Effector memory CD8-positive, alpha-beta T cell (primary cell): Measurements from ENCODE around the gene ACP3.

Experiments
- ATAC-seq: fragments of 150-1000 bp; cut with Tn5 transposase; replicated peaks from 2 replicates; pipeline ENCODE4 v1.10.0; 2021; ENCODE audit warnings: mild to moderate bottlenecking, moderate library complexity
- DNase-seq, 3 experiments: peaks; one replicate each; pipeline ENCODE4 v3.0.0; 2021
- H3K27ac Mint-ChIP-seq, 2 donors: one replicate each; pipeline ENCODE4 v1.8.0; 2022; ENCODE audit warnings: mild to moderate bottlenecking in 2 of 2, mixed read lengths in 2 of 2, moderate library complexity in 2 of 2
- H3K27me3 Mint-ChIP-seq, 2 donors: one replicate each; pipeline ENCODE4 v1.8.0; 2022; ENCODE audit warnings: mixed read lengths in 2 of 2
- H3K36me3 Mint-ChIP-seq: one replicate; pipeline ENCODE4 v1.8.0; 2022; ENCODE audit warnings: mild to moderate bottlenecking, moderate library complexity, mixed read lengths; ENCODE audit not compliant: insufficient read depth
- H3K4me1 Mint-ChIP-seq, 2 donors: one replicate each; pipeline ENCODE4 v1.8.0; 2022; ENCODE audit warnings: low read depth in 2 of 2, mixed read lengths in 2 of 2
- H3K4me3 Mint-ChIP-seq, 2 donors: one replicate each; pipeline ENCODE4 v1.8.0; 2022; ENCODE audit warnings: mild to moderate bottlenecking in 2 of 2, mixed read lengths in 2 of 2, moderate library complexity in 2 of 2
- H3K9me3 Mint-ChIP-seq, 2 donors: one replicate each; pipeline ENCODE4 v1.8.0; 2022; ENCODE audit warnings: mixed read lengths in 2 of 2
- total RNA-seq, 9 experiments: gene quantifications; one replicate each; lab custom pipeline; 2026; lab: John Stamatoyannopoulos, UW

ACP3 gene
- 0 to 0.12 (median 0) reads per million in 9 experiments for total RNA-seq

- Mint-ChIP-seq H3K4me3 (no peak within 1 kb of the TSS), H3K36me3 (peaks cover 3% of the 10 kb centered on the region), H3K27ac (no peak within 1 kb of the TSS), H3K27me3 (peaks cover 16 to 34% of the 10 kb centered on the region in 2 donors), H3K4me1 (no peaks in the 10 kb centered on the region), H3K9me3 (no peaks in the 10 kb centered on the region)
- peak; percentile 37 for ATAC-seq
- no peak for DNase-seq
Measured at GRCh38 chr3:132317229-132317948, at the start of gene ACP3. ACP3 (plus strand) TSS chr3:132317407; CDS start chr3:132317457, 50 bp downstream.

GRCh38 chr3:132268956-132269355, 48.3 kb upstream of the ACP3 start:
- H3K27me3 Mint-ChIP-seq: peaks cover 0 to 6% of the 10 kb centered on the region in 2 donors

GRCh38 chr3:132273036-132273435, 44.2 kb upstream of the ACP3 start:
- no peak overlapping the region for H3K4me3 Mint-ChIP-seq
- no peak for DNase-seq
- H3K36me3 Mint-ChIP-seq: no peaks in the 10 kb centered on the region
- H3K4me1 Mint-ChIP-seq: no peaks in the 10 kb centered on the region
- no peak for ATAC-seq
- peaks cover 0 to 6% of the 10 kb centered on the region in 2 donors for H3K27me3 Mint-ChIP-seq
- no peaks in the 10 kb centered on the region for H3K9me3 Mint-ChIP-seq
- no peak overlapping the region for H3K27ac Mint-ChIP-seq

More at GRCh38 chr3:132268956-132269355, 48.3 kb upstream of the ACP3 start:
- Mint-ChIP-seq H3K4me1 (no peaks in the 10 kb centered on the region), H3K4me3 (no peak overlapping the region), H3K9me3 (no peaks in the 10 kb centered on the region), H3K36me3 (no peaks in the 10 kb centered on the region), H3K27ac (no peak overlapping the region)
- DNase-seq (no peak), ATAC-seq (no peak)

- ATAC-seq: no peak
- Mint-ChIP-seq H3K4me3 (no peak overlapping the region), H3K27me3 (peaks cover 0 to 10% of the 10 kb centered on the region in 2 donors), H3K36me3 (no peaks in the 10 kb centered on the region), H3K27ac (no peak overlapping the region), H3K4me1 (no peaks in the 10 kb centered on the region), H3K9me3 (peaks cover 0 to 1% of the 10 kb centered on the region in 2 donors)
- DNase-seq: no peak
Measured at GRCh38 chr3:132276228-132276906, 40.8 kb upstream of the ACP3 start.

- Mint-ChIP-seq H3K27me3 (peaks cover 0 to 13% of the 10 kb centered on the region in 2 donors), H3K4me3 (no peak overlapping the region), H3K9me3 (peaks cover 0 to 1% of the 10 kb centered on the region in 2 donors), H3K4me1 (no peaks in the 10 kb centered on the region), H3K36me3 (no peaks in the 10 kb centered on the region), H3K27ac (no peak overlapping the region)
- ATAC-seq: no peak
- no peak for DNase-seq
Measured at GRCh38 chr3:132279030-132279429, 38.2 kb upstream of the ACP3 start.

- H3K27ac Mint-ChIP-seq: no peak overlapping the region
- H3K27me3 Mint-ChIP-seq: peaks cover 0 to 22% of the 10 kb centered on the region in 2 donors
- peak; percentile 10 for ATAC-seq
- H3K4me3 Mint-ChIP-seq: no peak overlapping the region
- no peaks in the 10 kb centered on the region for H3K4me1 Mint-ChIP-seq
- H3K36me3 Mint-ChIP-seq: no peaks in the 10 kb centered on the region
- DNase-seq: no peak
- H3K9me3 Mint-ChIP-seq: no peaks in the 10 kb centered on the region
Measured at GRCh38 chr3:132283440-132283839, 33.8 kb upstream of the ACP3 start.

GRCh38 chr3:132283916-132284405, 33.2 kb upstream of the ACP3 start:
- H3K27me3 Mint-ChIP-seq: peaks cover 0 to 22% of the 10 kb centered on the region in 2 donors

GRCh38 chr3:132284781-132285619, 32.2 kb upstream of the ACP3 start:
- Mint-ChIP-seq H3K4me3 (no peak overlapping the region), H3K27me3 (peaks cover 0 to 29% of the 10 kb centered on the region in 2 donors), H3K27ac (no peak overlapping the region), H3K9me3 (no peaks in the 10 kb centered on the region), H3K4me1 (no peaks in the 10 kb centered on the region), H3K36me3 (no peaks in the 10 kb centered on the region)
- ATAC-seq: no peak
- no peak for DNase-seq

More at GRCh38 chr3:132283916-132284405, 33.2 kb upstream of the ACP3 start:
- H3K4me1 Mint-ChIP-seq: no peaks in the 10 kb centered on the region
- no peak overlapping the region for H3K4me3 Mint-ChIP-seq
- no peaks in the 10 kb centered on the region for H3K9me3 Mint-ChIP-seq
- ATAC-seq (no peak), DNase-seq (no peak)
- H3K36me3 Mint-ChIP-seq: no peaks in the 10 kb centered on the region
- H3K27ac Mint-ChIP-seq: no peak overlapping the region

GRCh38 chr3:132285620-132285945, 31.6 kb upstream of the ACP3 start:
- DNase-seq: no peak
- Mint-ChIP-seq H3K4me3 (no peak overlapping the region), H3K36me3 (no peaks in the 10 kb centered on the region), H3K9me3 (no peaks in the 10 kb centered on the region), H3K27me3 (peaks cover 0 to 30% of the 10 kb centered on the region in 2 donors), H3K27ac (no peak overlapping the region), H3K4me1 (no peaks in the 10 kb centered on the region)
- no peak for ATAC-seq

- Mint-ChIP-seq H3K4me1 (no peaks in the 10 kb centered on the region), H3K9me3 (peaks cover 0 to 2% of the 10 kb centered on the region in 2 donors), H3K27ac (no peak overlapping the region), H3K4me3 (no peak overlapping the region), H3K27me3 (peaks cover 0 to 29% of the 10 kb centered on the region in 2 donors), H3K36me3 (no peaks in the 10 kb centered on the region)
- no peak for DNase-seq
- ATAC-seq: no peak
Measured at GRCh38 chr3:132286035-132286434, 31.2 kb upstream of the ACP3 start.

GRCh38 chr3:132288357-132288756, 28.9 kb upstream of the ACP3 start:
- ATAC-seq: no peak
- Mint-ChIP-seq H3K4me1 (no peaks in the 10 kb centered on the region), H3K9me3 (peaks cover 0 to 2% of the 10 kb centered on the region in 2 donors), H3K4me3 (no peak overlapping the region), H3K36me3 (no peaks in the 10 kb centered on the region), H3K27me3 (peaks cover 0 to 19% of the 10 kb centered on the region in 2 donors), H3K27ac (no peak overlapping the region)
- no peak for DNase-seq

- H3K36me3 Mint-ChIP-seq: no peaks in the 10 kb centered on the region
- ATAC-seq (no peak), DNase-seq (no peak)
- no peak overlapping the region for H3K4me3 Mint-ChIP-seq
- no peak overlapping the region for H3K27ac Mint-ChIP-seq
- no peaks in the 10 kb centered on the region for H3K4me1 Mint-ChIP-seq
- H3K9me3 Mint-ChIP-seq: peaks cover 0 to 2% of the 10 kb centered on the region in 2 donors
- H3K27me3 Mint-ChIP-seq: peaks cover 0 to 17% of the 10 kb centered on the region in 2 donors
Measured at GRCh38 chr3:132289316-132289715, 27.9 kb upstream of the ACP3 start.

- H3K27me3 Mint-ChIP-seq: peaks cover 8 to 24% of the 10 kb centered on the region in 2 donors
- no peaks in the 10 kb centered on the region for H3K36me3 Mint-ChIP-seq
- ATAC-seq (no peak), DNase-seq (no peak)
- peaks cover 0 to 2% of the 10 kb centered on the region in 2 donors for H3K9me3 Mint-ChIP-seq
- H3K4me3 Mint-ChIP-seq: no peak overlapping the region
- no peaks in the 10 kb centered on the region for H3K4me1 Mint-ChIP-seq
- no peak overlapping the region for H3K27ac Mint-ChIP-seq
Measured at GRCh38 chr3:132290833-132291232, 26.4 kb upstream of the ACP3 start.
